Thyroid gland (tissue), 4 donors: ENCODE results near the gene ENTHD1.

Experiments used
- CTCF ChIP-seq, 6 experiments: fragments of 200-600 bp in 3 of 6; fragments of 450-650 bp in 3 of 6; sonication (generic) in 3 of 6; IDR thresholded peaks; one replicate each; pipeline ENCODE4 v1.5.1; 2016 to 2019; ENCODE audit warnings: antibody characterized with exemption in 6 of 6, mild to moderate bottlenecking in 2 of 6, inconsistent platforms in 1 of 6, moderate library complexity in 1 of 6
- POLR2A ChIP-seq, 2 donors: fragments of 450-650 bp; IDR thresholded peaks; one replicate each; pipeline ENCODE4 v1.6.1; 2017; ENCODE audit warnings: antibody characterized with exemption in 2 of 2, mild to moderate bottlenecking in 2 of 2, moderate library complexity in 1 of 2

DNA sequence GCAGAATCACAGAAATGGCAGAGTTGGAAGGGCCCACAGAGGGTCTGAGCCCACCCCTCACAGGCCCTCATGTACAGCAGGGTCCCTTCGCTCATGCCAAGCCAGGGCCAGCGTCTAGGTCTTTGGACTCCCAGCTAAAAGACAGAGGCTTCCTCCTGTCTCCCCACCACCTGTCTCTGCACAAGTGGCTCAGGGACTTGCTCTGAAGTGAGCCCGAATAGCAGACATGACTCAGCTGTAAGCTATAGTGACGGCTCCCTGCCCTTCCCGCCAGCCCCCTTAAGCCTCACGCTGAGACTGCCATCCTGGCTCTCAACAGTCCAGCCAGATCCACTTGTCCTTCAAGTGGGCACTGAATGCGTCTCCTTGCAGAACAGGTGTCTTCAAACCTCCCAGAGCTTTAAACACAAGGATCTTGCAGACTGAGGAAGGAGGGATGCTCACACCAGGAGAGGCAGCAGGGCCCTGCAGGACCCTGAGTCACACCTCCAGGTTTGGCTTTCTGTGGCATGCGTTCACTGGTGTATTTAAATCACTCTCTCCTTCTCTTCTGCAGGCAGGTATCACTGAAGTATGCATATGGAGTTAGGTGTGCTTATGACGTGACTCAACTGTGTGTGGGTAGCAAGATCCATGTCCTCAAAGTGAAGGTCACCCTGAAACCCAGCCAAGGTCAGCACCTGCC, 168.1 kb downstream of the ENTHD1 start:
- no peak for TF ChIP-seq CTCF (IDR thresholded peaks at IDR 0.05)
- TF ChIP-seq POLR2A (IDR thresholded peaks at IDR 0.05) = no peak
